Thyroid gland (tissue), 4 donors: ENCODE results near the gene ATRNL1. TPM values are rescaled to one million over a fixed set of nuclear protein-coding genes. Genes with fewer than 3 reads are reported as not detected.

Experiments used
- DNase-seq, 2 donors: peaks; one replicate each; pipeline ENCODE4 v3.0.0-alpha.2; 2019
- H3K27ac ChIP-seq, 3 donors: fragments of 200-600 bp; sonication (generic); 1 replicate in 2 of 3; 2 replicates in 1 of 3; pipeline ENCODE4 v1.5.1; 2016 to 2019; ENCODE audit warnings: mild to moderate bottlenecking in 1 of 3, moderate library complexity in 1 of 3
- H3K27me3 ChIP-seq: fragments of 200-600 bp; sonication (generic); one replicate; pipeline ENCODE4 v1.5.1; 2019
- H3K36me3 ChIP-seq, 2 donors: fragments of 200-600 bp; sonication (generic); one replicate each; pipeline ENCODE4 v1.5.1; 2016 to 2019
- H3K4me1 ChIP-seq, 2 donors: fragments of 200-600 bp; sonication (generic); one replicate each; pipeline ENCODE4 v1.5.1; 2017 to 2019
- H3K4me3 ChIP-seq, 3 donors: fragments of 200-600 bp; sonication (generic); replicated peaks in 1 of 3; 1 replicate in 2 of 3; 2 replicates in 1 of 3; pipeline ENCODE4 v1.5.1; 2016; ENCODE audit warnings: mild to moderate bottlenecking in 1 of 3
- H3K9me3 ChIP-seq: fragments of 200-600 bp; sonication (generic); one replicate; pipeline ENCODE4 v1.5.1; 2017
- CTCF ChIP-seq, 6 experiments: fragments of 200-600 bp in 3 of 6; fragments of 450-650 bp in 3 of 6; sonication (generic) in 3 of 6; IDR thresholded peaks; one replicate each; pipeline ENCODE4 v1.5.1; 2016 to 2019; ENCODE audit warnings: antibody characterized with exemption in 6 of 6, mild to moderate bottlenecking in 2 of 6, inconsistent platforms in 1 of 6, moderate library complexity in 1 of 6
- POLR2A ChIP-seq, 2 donors: fragments of 450-650 bp; IDR thresholded peaks; one replicate each; pipeline ENCODE4 v1.6.1; 2017; ENCODE audit warnings: antibody characterized with exemption in 2 of 2, mild to moderate bottlenecking in 2 of 2, moderate library complexity in 1 of 2
- WGBS, 2 donors: methylation state at CpG; one replicate each; pipeline ENCODE4 v1.1.5; 2017; 5-methylcytosine and 5-hydroxymethylcytosine counted together
- intact Hi-C: fragments of 100-400 bp; cut with DNase I; formaldehyde crosslinking; loops from one replicate; pipeline ENCODE4 v1.15.1; 2023
- total RNA-seq, 4 donors: library from RNA; depleted of rRNA; stranded (reverse); fragments of >200 nt; gene quantifications; one replicate each; pipeline ENCODE4 v1.2.3, GENCODE V29; 2016

Gene ATRNL1
- total RNA-seq, 4 donors from 2014 or later, result 2.3 to 6.3 (median 3.8) TPM

- no peaks in the 10 kb centered on the region for H3K36me3 ChIP-seq
- TF ChIP-seq POLR2A (IDR thresholded peaks at IDR 0.05), result no peak
- TF ChIP-seq CTCF (IDR thresholded peaks at IDR 0.05), result no peak
- H3K27ac ChIP-seq, result no peak overlapping the region
- H3K9me3 ChIP-seq, result no peaks in the 10 kb centered on the region
- intact Hi-C loops, result no loop called here
- WGBS, 2 donors, result 79 to 91% methylated on average over 4 of the region's 4 CpGs
- no peaks in the 10 kb centered on the region for H3K4me1 ChIP-seq
- no peaks in the 10 kb centered on the region for H3K27me3 ChIP-seq
- H3K4me3 ChIP-seq, result no peak overlapping the region
- no peak for DNase-seq
Measured at GRCh38 chr10:115921795-115922194, 828.6 kb downstream of the ATRNL1 start.

- intact Hi-C loops, result no loop called here
- Histone ChIP-seq H3K36me3 (no peaks in the 10 kb centered on the region), H3K9me3 (no peaks in the 10 kb centered on the region), H3K4me3 (no peak overlapping the region), H3K4me1 (no peaks in the 10 kb centered on the region), H3K27me3 (no peaks in the 10 kb centered on the region), H3K27ac (no peak overlapping the region)
- DNase-seq, result no peak
- TF ChIP-seq POLR2A (IDR thresholded peaks at IDR 0.05), result no peak
- TF ChIP-seq CTCF (IDR thresholded peaks at IDR 0.05), result no peak
- 95 to 98% methylated on average over 2 of the region's 2 CpGs for WGBS, 2 donors
Measured at GRCh38 chr10:115931309-115931708, 838.1 kb downstream of the ATRNL1 start.

GRCh38 chr10:115932099-115932498, 838.9 kb downstream of the ATRNL1 start:
- Histone ChIP-seq H3K36me3 (no peaks in the 10 kb centered on the region), H3K27ac (no peak overlapping the region), H3K4me3 (no peak overlapping the region), H3K4me1 (no peaks in the 10 kb centered on the region), H3K27me3 (no peaks in the 10 kb centered on the region), H3K9me3 (no peaks in the 10 kb centered on the region)
- no peak for TF ChIP-seq CTCF (IDR thresholded peaks at IDR 0.05)
- WGBS, 2 donors, result 83 to 87% methylated on average over 2 of the region's 2 CpGs
- intact Hi-C loops, result no loop called here
- DNase-seq, result no peak

- intact Hi-C loops, result no loop called here
- no peak overlapping the region for H3K4me3 ChIP-seq
- no peaks in the 10 kb centered on the region for H3K36me3 ChIP-seq
- H3K27ac ChIP-seq, result no peak overlapping the region
- WGBS, 2 donors, result 92 to 100% methylated on average over 2 of the region's 2 CpGs
- H3K9me3 ChIP-seq, result no peaks in the 10 kb centered on the region
- H3K27me3 ChIP-seq, result no peaks in the 10 kb centered on the region
- TF ChIP-seq CTCF (IDR thresholded peaks at IDR 0.05), result no peak
- no peak for TF ChIP-seq POLR2A (IDR thresholded peaks at IDR 0.05)
- no peak for DNase-seq
- H3K4me1 ChIP-seq, result no peaks in the 10 kb centered on the region
Measured at GRCh38 chr10:115933098-115933497, 839.9 kb downstream of the ATRNL1 start.

GRCh38 chr10:115935731-115936130, 842.6 kb downstream of the ATRNL1 start:
- Histone ChIP-seq H3K27me3 (no peaks in the 10 kb centered on the region), H3K9me3 (no peaks in the 10 kb centered on the region), H3K27ac (no peak overlapping the region), H3K36me3 (no peaks in the 10 kb centered on the region), H3K4me1 (no peaks in the 10 kb centered on the region), H3K4me3 (no peak overlapping the region)
- no peak for DNase-seq
- WGBS, 2 donors, result 87 to 90% methylated on average over 2 of the region's 2 CpGs
- intact Hi-C loops, result no loop called here
- TF ChIP-seq POLR2A (IDR thresholded peaks at IDR 0.05), result no peak
- TF ChIP-seq CTCF (IDR thresholded peaks at IDR 0.05), result no peak
